Inflammatory macrophage (primary cell): ENCODE data around the gene SLC22A7.

Experiments used
- DNase-seq, 2 donors: peaks; one replicate each; pipeline ENCODE4 v3.0.0-alpha.2; 2020 to 2022

The SLC22A7 gene

GRCh38 chr6:43265564-43265963 lies 32.5 kb upstream of the SLC22A7 start:
- no peak for DNase-seq

- DNase-seq = no peak
Measured at GRCh38 chr6:43267619-43268354, 30.3 kb upstream of the SLC22A7 start.

GRCh38 chr6:43268355-43268700 lies 29.7 kb upstream of the SLC22A7 start:
- peak in 1 of 2 donors; percentile 18 for DNase-seq

- no peak for DNase-seq
Measured at GRCh38 chr6:43268782-43269272, 29.2 kb upstream of the SLC22A7 start.

- no peak for DNase-seq
Measured at GRCh38 chr6:43269273-43270007, 28.6 kb upstream of the SLC22A7 start.

GRCh38 chr6:43271103-43271815 lies 26.8 kb upstream of the SLC22A7 start:
- no peak for DNase-seq

- DNase-seq = no peak
Measured at GRCh38 chr6:43271944-43272343, 26.1 kb upstream of the SLC22A7 start.

GRCh38 chr6:43273707-43274106 lies 24.4 kb upstream of the SLC22A7 start:
- DNase-seq = no peak

GRCh38 chr6:43274127-43274915 lies 23.7 kb upstream of the SLC22A7 start:
- no peak for DNase-seq

GRCh38 chr6:43274916-43275597 lies 23.0 kb upstream of the SLC22A7 start:
- DNase-seq = no peak

- DNase-seq = peak in 1 of 2 donors; percentile 13
Measured at GRCh38 chr6:43275801-43276576, 22.1 kb upstream of the SLC22A7 start.

- no peak for DNase-seq
Measured at GRCh38 chr6:43276577-43277305, 21.3 kb upstream of the SLC22A7 start.

GRCh38 chr6:43277306-43277642 lies 20.8 kb upstream of the SLC22A7 start:
- no peak for DNase-seq

GRCh38 chr6:43277643-43278523 lies 20.2 kb upstream of the SLC22A7 start:
- no peak for DNase-seq

- DNase-seq = no peak
Measured at GRCh38 chr6:43278524-43279078, 19.5 kb upstream of the SLC22A7 start.

GRCh38 chr6:43280234-43280633 lies 17.8 kb upstream of the SLC22A7 start:
- DNase-seq = no peak

GRCh38 chr6:43282060-43282459 lies 16.0 kb upstream of the SLC22A7 start:
- DNase-seq = no peak

GRCh38 chr6:43282636-43283513 lies 15.2 kb upstream of the SLC22A7 start:
- DNase-seq = no peak
